HL-60 (cell line): ENCODE data around the gene IFFO2.

ENCODE experiments used
- DNase-seq, 2 experiments: peaks; one replicate each; pipeline ENCODE4 v3.0.0-alpha.2; 2010 to 2020; ENCODE audit warnings: low read depth in 1 of 2, low spot score in 1 of 2
- H3K27ac ChIP-seq: fragments of 250-450 bp; sonication (Bioruptor Pico); replicated peaks from 2 replicates; pipeline ENCODE4 v1.5.1; 2020; ENCODE audit warnings: mild to moderate bottlenecking, moderate library complexity
- H3K27me3 ChIP-seq: fragments of 250-450 bp; sonication (Bioruptor Pico); 2 replicates; pipeline ENCODE4 v1.5.1; 2021; ENCODE audit warnings: mild to moderate bottlenecking, moderate library complexity; ENCODE audit not compliant: insufficient read depth, poor library complexity, severe bottlenecking
- H3K4me3 ChIP-seq: replicated peaks from 2 replicates; pipeline ENCODE4 v1.5.1; 2011; ENCODE audit warnings: mild to moderate bottlenecking, control low read depth, low read length; ENCODE audit not compliant: insufficient read depth
- CTCF ChIP-seq: IDR thresholded peaks from one replicate; pipeline ENCODE4 v1.5.1; 2011; ENCODE audit warnings: low read length, control low read depth, inconsistent platforms; ENCODE audit not compliant: insufficient read depth
- GABPA ChIP-seq: IDR thresholded peaks from 2 replicates; pipeline ENCODE4 v1.6.1; 2012; ENCODE audit warnings: low read depth
- POLR2AphosphoS5 ChIP-seq: IDR thresholded peaks from 2 replicates; pipeline ENCODE4 v1.6.1; 2012; ENCODE audit warnings: low read depth
- REST ChIP-seq: IDR thresholded peaks from 2 replicates; pipeline ENCODE4 v1.6.1; 2012; ENCODE audit warnings: low read depth; ENCODE audit not compliant: insufficient replicate concordance
- SPI1 ChIP-seq: IDR thresholded peaks from 2 replicates; pipeline ENCODE4 v1.6.1; 2012; ENCODE audit warnings: low read depth, mild to moderate bottlenecking, borderline replicate concordance

IFFO2 gene

GRCh38 chr1:18884419-18884717, 72.1 kb downstream of the IFFO2 start:
- Histone ChIP-seq H3K4me3 (no peak overlapping the region), H3K27me3 (no peaks in the 10 kb centered on the region), H3K27ac (no peak overlapping the region)
- no peak for DNase-seq
- TF ChIP-seq REST (no peak), SPI1 (no peak), GABPA (no peak), POLR2AphosphoS5 (no peak), CTCF (no peak)

- TF ChIP-seq REST (no peak), SPI1 (no peak), CTCF (peak; percentile 94), POLR2AphosphoS5 (no peak), GABPA (no peak)
- H3K27me3 ChIP-seq: no peaks in the 10 kb centered on the region
- no peak overlapping the region for H3K4me3 ChIP-seq
- no peak overlapping the region for H3K27ac ChIP-seq
- peak in 1 of 2 experiments; percentile 61 for DNase-seq
These were observed 72.6 kb downstream of the IFFO2 start for GRCh38 chr1:18883636-18884418.

GRCh38 chr1:18883079-18883478, 73.4 kb downstream of the IFFO2 start:
- no peak overlapping the region for H3K4me3 ChIP-seq
- TF ChIP-seq REST (no peak), POLR2AphosphoS5 (no peak), GABPA (no peak), CTCF (no peak), SPI1 (no peak)
- no peak overlapping the region for H3K27ac ChIP-seq
- DNase-seq: no peak
- H3K27me3 ChIP-seq: no peaks in the 10 kb centered on the region
